Measurements from ENCODE around the gene ARL5B. TPM values are rescaled to one million over a fixed set of nuclear protein-coding genes. Genes with fewer than 3 reads are reported as not detected.

Gene ARL5B
- total RNA-seq, 2 donors from 2014 or later, result 44.8 to 55.4 TPM

DNA sequence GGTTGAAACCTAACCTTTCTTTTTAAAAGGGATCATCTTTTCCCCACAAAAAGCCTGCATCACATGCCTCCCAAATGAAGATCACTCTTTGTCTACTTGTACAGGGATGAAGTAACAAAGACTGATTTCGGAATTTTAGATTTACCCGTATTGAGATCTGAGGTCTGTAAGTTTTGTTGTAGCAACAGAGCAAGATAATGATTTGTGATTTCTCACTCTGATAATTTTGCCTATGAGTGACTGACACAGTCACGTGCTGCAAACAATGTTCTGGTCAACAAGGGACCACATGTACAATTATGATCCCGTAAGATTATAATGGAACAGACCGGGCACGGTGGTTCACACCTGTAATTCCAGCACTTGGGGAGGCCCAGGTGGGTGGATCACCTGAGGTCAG is 31.3 kb downstream of the ARL5B start:
- Histone ChIP-seq H3K4me1 (ENCODE audit: control insufficient read depth, insufficient read depth, low read length) (no peaks in the 10 kb centered on the region), H3K27ac (ENCODE audit: low read depth, low read length) (no peak overlapping the region), H3K4me3 (ENCODE audit: low read length) (no peak overlapping the region), H3K9ac (ENCODE audit: extremely low read depth, low read length, poor library complexity, severe bottlenecking) (no peak overlapping the region), H3K9me3 (ENCODE audit: control insufficient read depth, low read length) (no peaks in the 10 kb centered on the region), H3K27me3 (ENCODE audit: control insufficient read depth, insufficient read depth, low read length, poor library complexity, severe bottlenecking) (no peaks in the 10 kb centered on the region), H3K36me3 (ENCODE audit: control insufficient read depth, insufficient read depth, low read length) (no peaks in the 10 kb centered on the region)
- Mint-ChIP-seq H3K4me1 (no peaks in the 10 kb centered on the region), H3K36me3 (ENCODE audit: low read depth) (no peaks in the 10 kb centered on the region), H3K9me3 (no peaks in the 10 kb centered on the region), H3K27me3 (ENCODE audit: insufficient read depth) (no peaks in the 10 kb centered on the region), H3K27ac (no peak overlapping the region), H3K4me3 (no peak overlapping the region)
- TF ChIP-seq, protein P1, sequence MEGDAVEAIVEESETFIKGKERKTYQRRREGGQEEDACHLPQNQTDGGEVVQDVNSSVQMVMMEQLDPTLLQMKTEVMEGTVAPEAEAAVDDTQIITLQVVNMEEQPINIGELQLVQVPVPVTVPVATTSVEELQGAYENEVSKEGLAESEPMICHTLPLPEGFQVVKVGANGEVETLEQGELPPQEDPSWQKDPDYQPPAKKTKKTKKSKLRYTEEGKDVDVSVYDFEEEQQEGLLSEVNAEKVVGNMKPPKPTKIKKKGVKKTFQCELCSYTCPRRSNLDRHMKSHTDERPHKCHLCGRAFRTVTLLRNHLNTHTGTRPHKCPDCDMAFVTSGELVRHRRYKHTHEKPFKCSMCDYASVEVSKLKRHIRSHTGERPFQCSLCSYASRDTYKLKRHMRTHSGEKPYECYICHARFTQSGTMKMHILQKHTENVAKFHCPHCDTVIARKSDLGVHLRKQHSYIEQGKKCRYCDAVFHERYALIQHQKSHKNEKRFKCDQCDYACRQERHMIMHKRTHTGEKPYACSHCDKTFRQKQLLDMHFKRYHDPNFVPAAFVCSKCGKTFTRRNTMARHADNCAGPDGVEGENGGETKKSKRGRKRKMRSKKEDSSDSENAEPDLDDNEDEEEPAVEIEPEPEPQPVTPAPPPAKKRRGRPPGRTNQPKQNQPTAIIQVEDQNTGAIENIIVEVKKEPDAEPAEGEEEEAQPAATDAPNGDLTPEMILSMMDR (conservative IDR thresholded peaks at IDR 0.05), result no peak
- 92 to 96% methylated on average over 6 of the region's 6 CpGs for WGBS, 2 experiments (ENCODE audit: insufficient coverage in 1 of 2, insufficient read length in 1 of 2)
- no peak for DNase-seq

DNA sequence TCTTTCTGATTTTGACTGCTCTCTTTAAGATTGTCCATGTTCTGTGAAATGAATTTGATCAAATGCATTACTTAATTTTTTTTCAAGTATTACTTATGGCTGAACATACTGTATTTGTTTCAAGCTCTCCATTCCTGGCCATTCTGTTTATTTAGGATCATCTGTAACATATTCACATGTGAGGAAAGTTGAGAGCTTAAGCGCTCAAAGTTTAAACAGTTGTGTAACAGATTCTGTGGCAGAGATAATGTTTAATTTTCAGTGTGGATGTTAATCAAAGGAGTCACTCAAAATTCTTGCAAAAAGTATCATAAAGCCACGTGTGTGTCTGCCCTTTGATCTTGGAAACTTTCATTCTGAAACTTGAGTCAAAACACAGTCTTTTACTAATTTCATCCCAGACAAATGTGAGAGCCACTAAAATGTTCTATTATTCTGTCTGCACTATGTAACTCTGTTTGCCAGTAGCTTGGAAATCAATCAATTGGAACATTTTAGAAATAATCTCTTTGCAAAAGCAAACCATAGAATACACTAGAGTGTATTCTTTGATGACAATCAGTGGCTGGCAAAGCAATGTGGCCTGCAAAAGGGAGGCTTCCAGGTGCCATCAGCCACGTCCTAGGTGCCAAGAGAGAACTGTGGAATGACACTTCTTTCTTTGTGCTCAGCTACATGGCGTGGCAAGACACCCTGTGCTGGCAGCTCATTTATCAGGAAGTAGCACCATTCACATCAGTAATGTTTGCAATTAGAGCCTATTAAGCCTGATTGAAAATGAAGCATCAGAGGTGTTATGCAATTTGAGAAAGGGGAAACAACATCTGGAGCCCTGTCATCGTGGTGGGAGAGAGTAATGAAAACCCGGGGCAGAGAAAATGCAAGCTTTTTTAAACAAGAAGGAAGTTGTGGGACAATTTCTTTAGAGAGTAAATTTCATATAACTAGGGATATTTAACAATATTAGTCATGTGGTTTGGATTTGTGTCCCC is 40.9 kb downstream of the ARL5B start:
- Histone ChIP-seq H3K27ac (ENCODE audit: low read depth, low read length) (no peak overlapping the region), H3K4me1 (ENCODE audit: control insufficient read depth, insufficient read depth, low read length) (no peaks in the 10 kb centered on the region), H3K9me3 (ENCODE audit: control insufficient read depth, low read length) (no peaks in the 10 kb centered on the region), H3K4me3 (ENCODE audit: low read length) (no peak overlapping the region), H3K36me3 (ENCODE audit: control insufficient read depth, insufficient read depth, low read length) (no peaks in the 10 kb centered on the region), H3K9ac (ENCODE audit: extremely low read depth, low read length, poor library complexity, severe bottlenecking) (no peak overlapping the region), H3K27me3 (ENCODE audit: control insufficient read depth, insufficient read depth, low read length, poor library complexity, severe bottlenecking) (no peaks in the 10 kb centered on the region)
- Mint-ChIP-seq H3K4me3 (no peak overlapping the region), H3K4me1 (no peaks in the 10 kb centered on the region), H3K36me3 (ENCODE audit: low read depth) (no peaks in the 10 kb centered on the region), H3K9me3 (peaks cover 4% of the 10 kb centered on the region), H3K27ac (no peak overlapping the region), H3K27me3 (ENCODE audit: insufficient read depth) (no peaks in the 10 kb centered on the region)
- DNase-seq, result no peak
- 89 to 97% methylated on average over 5 to 6 of the region's 6 CpGs for WGBS, 2 experiments (ENCODE audit: insufficient coverage in 1 of 2, insufficient read length in 1 of 2)
- TF ChIP-seq, protein P1 (conservative IDR thresholded peaks at IDR 0.05), result no peak

DNA sequence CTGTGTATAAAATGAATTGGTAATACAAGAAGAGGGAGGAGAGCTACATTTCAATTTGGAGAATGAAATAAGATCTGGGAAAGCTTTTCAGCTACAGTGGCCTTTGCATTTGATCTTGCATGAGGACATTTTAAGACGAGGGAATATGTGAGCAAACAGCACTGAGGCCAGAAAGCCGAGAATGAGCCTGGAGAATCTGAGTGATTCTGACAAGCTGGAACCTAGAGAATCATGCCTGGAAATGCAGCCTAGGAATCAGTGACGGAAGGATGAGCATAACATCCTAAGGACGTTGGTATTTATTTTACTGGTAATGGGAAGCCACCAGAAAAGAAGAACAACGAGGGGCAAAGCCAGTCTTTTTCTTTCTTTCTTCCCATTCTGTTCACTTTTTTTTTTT is 44.3 kb downstream of the ARL5B start:
- H3K36me3 Mint-ChIP-seq (ENCODE audit: low read depth), result no peaks in the 10 kb centered on the region
- no peaks in the 10 kb centered on the region for H3K36me3 ChIP-seq (ENCODE audit: control insufficient read depth, insufficient read depth, low read length)
- WGBS, 2 experiments (ENCODE audit: insufficient coverage in 1 of 2, insufficient read length in 1 of 2), result 92 to 95% methylated on average over 5 of the region's 5 CpGs
- H3K9me3 ChIP-seq (ENCODE audit: control insufficient read depth, low read length), result no peaks in the 10 kb centered on the region
- DNase-seq, result no peak
- TF ChIP-seq, protein P1 (conservative IDR thresholded peaks at IDR 0.05), result no peak
- H3K4me1 Mint-ChIP-seq, result no peaks in the 10 kb centered on the region
- no peak overlapping the region for H3K4me3 ChIP-seq (ENCODE audit: low read length)
- H3K27ac ChIP-seq (ENCODE audit: low read depth, low read length), result no peak overlapping the region
- no peaks in the 10 kb centered on the region for H3K9me3 Mint-ChIP-seq
- no peak overlapping the region for H3K9ac ChIP-seq (ENCODE audit: extremely low read depth, low read length, poor library complexity, severe bottlenecking)
- H3K27ac Mint-ChIP-seq, result no peak overlapping the region
- no peak overlapping the region for H3K4me3 Mint-ChIP-seq
- H3K4me1 ChIP-seq (ENCODE audit: control insufficient read depth, insufficient read depth, low read length), result no peaks in the 10 kb centered on the region
- H3K27me3 Mint-ChIP-seq (ENCODE audit: insufficient read depth), result no peaks in the 10 kb centered on the region
- H3K27me3 ChIP-seq (ENCODE audit: control insufficient read depth, insufficient read depth, low read length, poor library complexity, severe bottlenecking), result no peaks in the 10 kb centered on the region

Data from endodermal cell (in vitro differentiated cells).